GM19023 (cell line): ENCODE measurements around the gene GAS7.
A peak's percentile ranks its signal among the peaks of the same experiment; 100 is the strongest.
"Not testable (repeated sequence)": the region's sequence is repeated elsewhere in the genome, so short reads cannot be mapped to it uniquely, and the experiment has no call there.

ENCODE experiments used
- ATAC-seq: cut with Tn5 transposase; IDR thresholded peaks from one replicate; pipeline ENCODE4 v1.9.1; 2021; ENCODE audit warnings: mild to moderate bottlenecking, moderate library complexity; ENCODE audit not compliant: unreplicated experiment

The GAS7 gene

GRCh38 chr17:10032118-10032852 is 166.1 kb downstream of the GAS7 start:
- ATAC-seq: no peak

- no peak for ATAC-seq
Measured at GRCh38 chr17:10031606-10032005, 166.8 kb downstream of the GAS7 start.

DNA sequence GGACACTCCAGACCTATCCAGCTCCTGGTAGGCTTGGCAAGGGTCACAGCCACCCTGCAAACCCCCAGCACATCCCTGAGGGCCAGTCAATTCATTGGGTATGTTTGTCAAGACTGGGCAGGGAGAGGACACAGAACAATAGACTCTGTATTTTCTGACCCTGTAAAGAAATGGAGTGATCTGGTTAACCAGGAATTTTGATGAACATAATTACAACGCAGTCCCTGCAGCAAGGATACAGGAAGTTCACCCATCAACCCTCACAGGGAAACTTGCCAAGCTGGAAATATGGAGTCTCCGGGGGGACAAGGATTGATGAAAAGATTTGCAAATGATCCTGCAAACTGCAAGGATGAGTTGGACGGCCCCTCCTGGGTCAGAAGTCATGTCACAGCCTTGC is 167.3 kb downstream of the GAS7 start:
- ATAC-seq: no peak

DNA sequence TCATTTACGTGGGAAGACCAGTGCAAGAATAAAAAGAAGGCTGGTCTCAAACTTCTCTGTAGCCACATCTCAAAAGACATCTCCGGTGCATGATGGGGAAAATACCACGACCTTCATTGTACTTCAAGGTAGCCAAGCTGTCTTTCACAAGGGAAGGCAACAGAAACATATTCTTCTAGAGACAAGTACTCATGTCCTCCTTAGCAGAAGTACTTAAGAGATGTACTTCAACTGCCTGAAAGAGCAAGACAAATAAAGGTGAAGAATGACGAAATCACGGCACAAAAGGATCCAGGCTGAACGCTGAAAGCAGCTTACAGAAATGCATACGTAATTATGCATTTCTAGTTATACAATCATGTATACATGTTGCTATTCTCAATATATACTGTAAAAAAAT is 169.3 kb downstream of the GAS7 start:
- ATAC-seq: no peak

DNA sequence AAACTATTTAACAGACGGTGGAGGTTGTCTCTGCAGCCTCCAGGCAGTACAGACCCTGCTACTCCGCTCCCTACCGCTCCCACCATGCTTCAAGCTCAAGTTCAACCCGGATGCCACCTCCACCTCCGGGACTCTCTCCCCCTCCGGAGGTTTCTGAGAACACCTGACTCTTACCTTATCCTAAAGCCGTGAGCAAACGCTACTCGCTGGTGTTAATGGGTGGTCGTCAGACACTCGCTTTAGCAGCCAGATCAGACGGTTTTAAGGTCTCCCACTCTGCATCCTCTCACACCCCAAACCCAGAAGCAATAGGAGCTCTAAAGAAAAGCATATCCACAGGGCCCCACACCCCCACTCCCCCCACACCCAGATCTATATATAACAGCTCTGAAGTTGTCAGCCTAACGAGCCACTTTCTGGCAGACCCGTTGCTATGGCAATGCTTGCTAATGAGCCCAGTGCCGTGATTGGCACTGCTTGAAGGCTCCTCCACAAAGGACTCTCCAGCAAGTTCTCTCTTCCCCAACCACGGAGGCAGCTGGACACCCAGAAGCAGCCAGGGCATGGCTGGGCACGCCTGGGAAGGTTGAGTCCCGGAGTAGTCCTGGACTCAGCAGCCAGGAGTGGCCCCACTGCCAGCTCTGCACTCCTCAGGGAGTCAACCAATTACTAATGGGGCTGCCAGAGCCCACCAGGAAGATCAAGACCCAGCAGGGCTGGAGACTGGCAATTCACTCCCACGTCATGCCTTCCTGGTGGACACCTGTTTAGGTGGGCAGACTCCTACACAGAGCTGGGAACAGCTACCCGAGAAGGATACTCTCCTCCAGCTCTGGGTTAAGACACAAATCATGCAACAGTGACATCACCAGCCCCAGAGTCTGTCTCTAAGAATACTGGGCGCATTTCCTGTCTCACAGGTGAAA is 172.2 kb downstream of the GAS7 start:
- ATAC-seq: no peak

GRCh38 chr17:10025224-10025623 is 173.2 kb downstream of the GAS7 start:
- ATAC-seq: no peak

DNA sequence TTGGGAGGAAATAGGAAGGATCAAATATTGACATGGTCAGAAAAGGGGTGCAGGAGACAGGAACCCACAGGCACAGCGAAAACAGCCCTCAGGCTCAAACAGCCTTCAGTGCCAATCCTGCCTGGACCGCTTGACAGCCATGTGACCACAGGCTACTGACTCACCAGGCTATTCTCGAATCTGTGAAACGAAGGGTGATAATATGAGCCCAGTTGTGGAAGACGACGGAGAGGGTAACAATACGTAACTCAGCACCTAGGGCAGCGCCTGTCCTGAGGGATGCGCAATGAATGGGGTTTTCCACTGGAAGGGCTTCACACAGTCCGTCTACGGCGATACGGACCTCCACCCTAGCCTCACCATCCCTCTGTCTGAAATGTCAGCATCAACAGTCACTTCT is 176.0 kb downstream of the GAS7 start:
- no peak for ATAC-seq

DNA sequence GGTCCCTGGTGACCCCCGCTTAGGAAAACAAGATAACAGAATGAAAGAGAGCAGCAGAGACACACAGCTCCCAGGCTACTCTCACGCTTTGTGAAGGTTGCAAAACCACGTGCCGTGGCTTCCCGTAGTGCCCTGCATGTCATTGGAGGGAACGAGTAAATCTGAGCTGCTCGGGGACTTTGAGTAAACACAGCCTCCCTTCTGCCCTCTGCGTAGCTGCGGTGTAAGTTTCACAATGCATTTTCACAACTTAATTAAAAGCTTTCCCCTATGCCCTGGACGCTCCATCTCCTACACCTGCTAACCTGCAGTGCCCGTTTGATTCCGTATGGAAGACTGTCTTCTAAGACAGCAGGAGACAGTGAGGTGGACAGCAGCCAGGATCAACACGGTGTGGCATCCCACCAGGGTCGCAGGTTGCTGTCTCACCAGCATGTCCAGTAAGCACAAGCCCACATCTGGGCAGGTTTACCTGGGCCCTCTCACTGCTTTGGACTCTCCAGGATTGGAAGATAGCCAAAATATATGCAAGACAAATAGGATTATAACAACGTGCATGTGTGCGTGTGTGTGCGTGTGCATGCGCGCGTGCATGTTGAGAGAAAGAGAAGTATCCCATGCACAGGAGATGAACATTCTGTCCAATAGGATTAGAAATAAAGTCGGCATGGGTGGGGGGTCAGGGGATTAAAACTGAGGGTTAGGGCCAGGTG is 177.0 kb downstream of the GAS7 start:
- ATAC-seq: no peak

DNA sequence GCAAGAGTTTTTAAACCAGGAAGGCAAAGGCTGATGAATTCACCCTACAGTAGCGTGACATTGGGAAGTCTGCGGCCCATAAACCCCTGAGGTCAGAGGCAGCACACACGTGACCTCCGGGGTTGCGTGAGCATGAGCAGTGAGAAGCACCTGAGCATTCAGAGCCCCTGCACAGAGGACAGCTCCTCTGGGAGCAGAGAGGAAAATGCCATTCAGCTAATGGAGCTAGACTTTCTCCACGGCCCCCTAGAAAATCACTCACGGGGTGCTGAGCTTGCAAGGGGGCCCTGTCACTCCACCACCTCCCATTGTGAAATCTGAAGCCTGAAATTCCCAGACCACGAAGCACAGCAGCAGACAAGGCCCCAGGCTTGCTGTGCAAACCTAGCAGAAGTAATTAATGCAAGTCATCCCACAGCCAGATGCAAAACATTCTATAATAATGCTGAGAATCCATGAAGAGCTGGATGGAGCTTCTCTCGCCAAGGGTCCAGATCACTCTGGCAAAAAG is 178.4 kb downstream of the GAS7 start:
- no peak for ATAC-seq

- ATAC-seq: peak; percentile 43
Measured at GRCh38 chr17:10018461-10018891, 179.9 kb downstream of the GAS7 start.

- not testable (repeated sequence) for ATAC-seq
Measured at GRCh38 chr17:10016958-10017570, 181.3 kb downstream of the GAS7 start.

DNA sequence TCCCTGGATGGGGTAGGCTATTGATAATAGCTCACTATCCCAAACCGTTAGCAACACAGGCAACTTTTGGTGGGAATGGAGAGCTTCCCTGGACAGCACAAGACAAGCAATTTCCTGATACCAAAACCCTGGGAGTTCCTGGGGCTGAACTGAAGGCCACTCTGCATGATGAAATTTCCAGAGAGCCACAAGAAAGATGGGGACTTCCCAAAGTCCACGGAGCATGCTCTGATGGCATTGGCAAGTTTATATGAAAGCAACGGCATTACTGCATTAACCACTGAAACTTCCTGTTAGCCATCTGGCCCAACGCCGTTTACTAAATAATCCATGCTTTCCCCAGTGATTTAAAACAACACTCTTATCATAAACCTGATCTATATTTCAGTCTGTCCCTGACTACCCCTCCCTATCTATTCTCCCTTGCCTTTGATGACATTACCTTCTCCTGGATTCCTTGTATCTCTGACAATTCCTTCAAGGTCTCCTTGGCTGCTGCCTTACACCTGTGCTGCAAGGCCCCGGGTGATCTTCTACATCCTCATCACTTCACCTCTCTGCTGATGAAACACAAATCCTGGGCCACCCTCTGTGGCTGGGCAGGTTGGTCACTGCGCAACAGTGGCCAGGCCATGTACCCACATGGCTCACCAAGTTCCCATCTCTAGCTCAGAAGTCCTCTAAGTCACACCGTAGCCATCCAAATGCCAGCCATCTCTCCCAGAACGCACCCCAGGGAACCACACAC is 184.9 kb downstream of the GAS7 start:
- peak; percentile 74 for ATAC-seq

DNA sequence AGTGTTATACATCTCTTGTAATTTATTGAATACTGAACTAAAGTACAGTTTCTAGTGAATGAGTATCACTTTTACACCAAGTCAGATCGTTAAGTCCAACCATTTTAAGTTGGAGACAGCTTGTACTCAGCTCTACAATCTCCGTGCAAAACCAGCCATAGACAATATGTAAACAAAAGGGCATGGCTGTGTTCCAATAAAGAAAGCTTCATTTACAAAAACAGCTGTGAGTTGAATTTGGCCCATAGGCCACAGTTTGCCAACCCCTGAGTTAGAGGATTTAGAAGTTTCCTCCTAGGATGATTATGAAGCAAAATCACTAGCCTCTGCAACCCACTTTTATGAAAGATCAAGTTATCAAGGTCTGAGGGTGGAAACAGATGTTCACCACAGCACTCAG is 187.7 kb downstream of the GAS7 start:
- ATAC-seq: no peak

GRCh38 chr17:10003705-10004104 is 194.7 kb downstream of the GAS7 start:
- ATAC-seq: no peak

- not testable (repeated sequence) for ATAC-seq
Measured at GRCh38 chr17:10002567-10003360, 195.6 kb downstream of the GAS7 start.

GRCh38 chr17:10001306-10001873 is 197.0 kb downstream of the GAS7 start:
- ATAC-seq: no peak

DNA sequence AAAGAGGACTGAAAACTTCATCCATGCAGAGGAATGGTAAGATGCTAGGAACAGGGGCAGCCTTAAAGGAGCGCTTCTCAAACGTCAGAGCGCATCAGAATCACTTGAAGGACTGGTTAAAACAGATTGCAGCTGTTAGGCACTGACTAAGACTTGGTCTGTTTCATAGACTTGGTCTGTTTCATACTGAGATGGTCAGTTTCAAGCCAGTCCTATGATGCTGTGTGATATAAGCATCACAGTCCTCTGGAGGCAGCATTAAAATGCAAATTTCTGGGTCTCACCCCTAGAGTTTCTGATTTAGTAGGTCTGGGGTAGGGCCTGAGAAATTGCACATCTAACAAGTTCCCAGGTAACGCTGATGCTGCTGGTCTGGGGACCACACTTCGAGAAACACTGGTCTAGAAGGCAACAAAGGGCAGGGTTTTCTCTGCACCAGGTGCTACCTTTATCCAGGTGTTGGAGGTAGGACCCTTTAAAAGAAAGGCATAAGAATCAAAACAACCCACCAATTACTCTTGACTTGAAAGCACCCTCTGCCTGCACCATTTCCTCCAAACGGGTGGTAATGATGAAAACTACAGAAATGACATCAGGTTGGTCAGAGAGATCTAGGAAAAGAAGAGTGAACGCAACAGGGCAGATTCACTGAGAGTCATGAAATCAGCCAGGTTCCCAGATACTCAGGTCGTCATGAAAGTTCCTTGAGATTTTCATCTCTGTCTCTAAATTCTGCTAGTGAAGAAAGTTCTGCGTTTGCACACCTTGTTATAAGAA is 198.3 kb downstream of the GAS7 start:
- ATAC-seq: peak; percentile 81

GRCh38 chr17:9998060-9998459 is 200.3 kb downstream of the GAS7 start:
- ATAC-seq: no peak
